GM19395 (cell line): ENCODE results near the gene SCUBE3.

ENCODE experiments used
- ATAC-seq: cut with Tn5 transposase; IDR thresholded peaks from one replicate; pipeline ENCODE4 v1.9.1; 2021; ENCODE audit warnings: mild to moderate bottlenecking, moderate library complexity; ENCODE audit not compliant: unreplicated experiment

The SCUBE3 gene

GRCh38 chr6:35209081-35209480 is 4.7 kb upstream of the SCUBE3 start:
- no peak for ATAC-seq

- no peak for ATAC-seq
Observed at GRCh38 chr6:35209622-35210247, 4.0 kb upstream of the SCUBE3 start.

- ATAC-seq, result no peak
Observed at GRCh38 chr6:35213298-35213791, 411 bp upstream of the SCUBE3 start.

- no peak for ATAC-seq
Observed at GRCh38 chr6:35214869-35215664, 1.3 kb downstream of the SCUBE3 start.

- no peak for ATAC-seq
Observed at GRCh38 chr6:35215665-35216411, 2.1 kb downstream of the SCUBE3 start.

GRCh38 chr6:35216412-35216732 is 2.6 kb downstream of the SCUBE3 start:
- no peak for ATAC-seq

- ATAC-seq, result no peak
Observed at GRCh38 chr6:35216851-35217811, 3.4 kb downstream of the SCUBE3 start.

GRCh38 chr6:35218021-35218420 is 4.3 kb downstream of the SCUBE3 start:
- ATAC-seq, result no peak

GRCh38 chr6:35218456-35218855 is 4.7 kb downstream of the SCUBE3 start:
- ATAC-seq, result no peak

- no peak for ATAC-seq
Observed at GRCh38 chr6:35219683-35220326, 6.0 kb downstream of the SCUBE3 start.

GRCh38 chr6:35220711-35221110 is 7.0 kb downstream of the SCUBE3 start:
- ATAC-seq, result no peak

- no peak for ATAC-seq
Observed at GRCh38 chr6:35223396-35223795, 9.6 kb downstream of the SCUBE3 start.

- ATAC-seq, result no peak
Observed at GRCh38 chr6:35224720-35225119, 11.0 kb downstream of the SCUBE3 start.

- ATAC-seq, result no peak
Observed at GRCh38 chr6:35228481-35228880, 14.7 kb downstream of the SCUBE3 start.

- no peak for ATAC-seq
Observed at GRCh38 chr6:35229304-35229703, 15.5 kb downstream of the SCUBE3 start.

GRCh38 chr6:35230498-35230897 is 16.7 kb downstream of the SCUBE3 start:
- no peak for ATAC-seq

GRCh38 chr6:35230950-35231349 is 17.2 kb downstream of the SCUBE3 start:
- no peak for ATAC-seq

GRCh38 chr6:35231563-35231962 is 17.8 kb downstream of the SCUBE3 start:
- no peak for ATAC-seq

GRCh38 chr6:35234901-35235300 is 21.1 kb downstream of the SCUBE3 start:
- ATAC-seq, result no peak

- no peak for ATAC-seq
Observed at GRCh38 chr6:35236223-35236622, 22.5 kb downstream of the SCUBE3 start.
